GM19240 (cell line): ENCODE results near the gene SREBF1.

Experiments
- DNase-seq: peaks from one replicate; pipeline ENCODE4 v3.0.0; 2011; ENCODE audit warnings: low spot score; ENCODE audit not compliant: insufficient read length

The SREBF1 gene

DNA sequence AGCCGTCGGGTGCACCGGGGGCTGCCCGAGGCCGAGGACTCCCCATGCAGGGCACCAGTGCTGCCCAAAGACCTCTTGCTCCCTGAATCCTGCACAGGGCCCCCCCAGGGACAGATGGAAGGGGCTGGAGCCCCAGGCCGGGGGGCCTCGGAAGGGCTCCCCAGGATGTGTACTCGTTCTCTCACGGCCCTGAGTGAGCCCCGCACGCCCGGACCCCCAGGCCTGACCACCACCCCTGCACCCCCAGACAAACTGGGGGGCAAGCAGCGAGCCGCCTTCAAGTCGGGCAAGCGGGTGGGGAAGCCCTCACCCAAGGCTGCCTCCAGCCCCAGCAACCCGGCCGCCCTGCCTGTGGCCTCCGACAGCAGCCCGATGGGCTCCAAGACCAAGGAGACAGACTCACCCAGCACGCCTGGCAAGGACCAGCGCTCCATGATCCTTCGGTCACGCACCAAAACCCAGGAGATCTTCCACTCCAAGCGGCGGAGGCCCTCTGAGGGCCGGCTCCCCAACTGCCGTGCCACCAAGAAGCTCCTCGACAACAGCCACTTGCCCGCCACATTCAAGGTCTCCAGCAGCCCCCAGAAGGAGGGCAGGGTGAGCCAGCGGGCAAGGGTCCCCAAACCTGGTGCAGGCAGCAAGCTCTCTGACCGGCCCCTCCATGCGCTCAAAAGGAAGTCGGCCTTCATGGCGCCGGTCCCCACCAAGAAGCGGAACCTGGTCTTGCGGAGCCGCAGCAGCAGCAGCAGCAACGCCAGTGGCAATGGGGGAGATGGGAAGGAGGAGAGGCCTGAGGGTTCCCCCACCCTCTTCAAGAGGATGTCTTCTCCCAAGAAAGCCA, 40.6 kb downstream of the SREBF1 start:
- DNase-seq, result no peak

DNA sequence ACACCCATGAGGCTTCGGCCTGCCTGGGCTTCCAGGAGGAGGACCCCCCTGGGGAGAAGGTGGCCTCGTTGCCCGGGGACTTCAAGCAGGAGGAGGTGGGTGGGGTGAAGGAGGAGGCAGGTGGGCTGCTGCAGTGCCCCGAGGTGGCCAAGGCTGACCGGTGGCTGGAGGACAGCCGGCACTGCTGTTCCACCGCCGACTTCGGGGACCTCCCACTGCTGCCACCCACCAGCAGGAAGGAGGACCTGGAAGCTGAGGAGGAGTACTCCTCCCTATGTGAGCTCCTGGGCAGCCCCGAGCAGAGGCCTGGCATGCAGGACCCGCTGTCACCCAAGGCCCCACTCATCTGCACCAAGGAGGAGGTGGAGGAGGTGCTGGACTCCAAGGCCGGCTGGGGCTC, 41.5 kb downstream of the SREBF1 start:
- DNase-seq, result no peak

DNA sequence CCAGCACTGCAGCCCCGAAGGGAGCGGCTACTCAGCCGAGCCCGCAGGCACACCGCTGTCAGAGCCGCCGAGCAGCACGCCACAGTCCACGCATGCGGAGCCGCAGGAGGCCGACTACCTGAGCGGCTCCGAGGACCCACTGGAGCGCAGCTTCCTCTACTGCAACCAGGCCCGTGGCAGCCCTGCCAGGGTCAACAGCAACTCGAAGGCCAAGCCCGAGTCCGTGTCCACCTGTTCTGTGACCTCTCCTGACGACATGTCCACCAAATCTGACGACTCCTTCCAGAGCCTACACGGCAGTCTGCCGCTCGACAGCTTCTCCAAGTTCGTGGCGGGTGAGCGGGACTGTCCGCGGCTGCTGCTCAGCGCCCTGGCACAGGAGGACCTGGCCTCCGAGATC, 42.4 kb downstream of the SREBF1 start:
- DNase-seq, result no peak

DNA sequence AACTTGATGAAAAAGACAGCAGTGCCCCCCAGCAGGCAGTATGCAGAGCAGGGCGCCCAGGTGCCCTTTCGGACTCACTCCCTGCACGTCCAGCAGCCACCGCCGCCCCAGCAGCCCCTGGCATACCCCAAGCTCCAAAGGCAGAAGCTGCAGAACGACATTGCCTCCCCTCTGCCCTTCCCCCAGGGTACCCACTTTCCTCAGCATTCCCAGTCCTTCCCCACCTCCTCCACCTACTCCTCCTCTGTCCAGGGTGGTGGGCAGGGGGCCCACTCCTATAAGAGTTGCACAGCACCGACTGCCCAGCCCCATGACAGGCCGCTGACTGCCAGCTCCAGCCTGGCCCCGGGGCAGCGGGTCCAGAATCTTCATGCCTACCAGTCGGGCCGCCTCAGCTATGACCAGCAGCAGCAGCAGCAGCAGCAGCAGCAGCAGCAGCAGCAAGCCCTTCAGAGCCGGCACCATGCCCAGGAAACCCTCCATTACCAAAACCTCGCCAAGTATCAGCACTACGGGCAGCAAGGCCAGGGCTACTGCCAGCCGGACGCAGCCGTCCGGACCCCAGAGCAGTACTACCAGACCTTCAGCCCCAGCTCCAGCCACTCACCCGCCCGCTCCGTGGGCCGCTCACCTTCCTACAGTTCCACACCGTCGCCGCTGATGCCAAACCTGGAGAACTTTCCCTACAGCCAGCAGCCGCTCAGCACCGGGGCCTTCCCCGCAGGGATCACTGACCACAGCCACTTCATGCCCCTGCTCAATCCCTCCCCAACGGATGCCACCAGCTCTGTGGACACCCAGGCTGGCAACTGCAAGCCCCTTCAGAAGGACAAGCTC, 43.2 kb downstream of the SREBF1 start:
- no peak for DNase-seq

DNA sequence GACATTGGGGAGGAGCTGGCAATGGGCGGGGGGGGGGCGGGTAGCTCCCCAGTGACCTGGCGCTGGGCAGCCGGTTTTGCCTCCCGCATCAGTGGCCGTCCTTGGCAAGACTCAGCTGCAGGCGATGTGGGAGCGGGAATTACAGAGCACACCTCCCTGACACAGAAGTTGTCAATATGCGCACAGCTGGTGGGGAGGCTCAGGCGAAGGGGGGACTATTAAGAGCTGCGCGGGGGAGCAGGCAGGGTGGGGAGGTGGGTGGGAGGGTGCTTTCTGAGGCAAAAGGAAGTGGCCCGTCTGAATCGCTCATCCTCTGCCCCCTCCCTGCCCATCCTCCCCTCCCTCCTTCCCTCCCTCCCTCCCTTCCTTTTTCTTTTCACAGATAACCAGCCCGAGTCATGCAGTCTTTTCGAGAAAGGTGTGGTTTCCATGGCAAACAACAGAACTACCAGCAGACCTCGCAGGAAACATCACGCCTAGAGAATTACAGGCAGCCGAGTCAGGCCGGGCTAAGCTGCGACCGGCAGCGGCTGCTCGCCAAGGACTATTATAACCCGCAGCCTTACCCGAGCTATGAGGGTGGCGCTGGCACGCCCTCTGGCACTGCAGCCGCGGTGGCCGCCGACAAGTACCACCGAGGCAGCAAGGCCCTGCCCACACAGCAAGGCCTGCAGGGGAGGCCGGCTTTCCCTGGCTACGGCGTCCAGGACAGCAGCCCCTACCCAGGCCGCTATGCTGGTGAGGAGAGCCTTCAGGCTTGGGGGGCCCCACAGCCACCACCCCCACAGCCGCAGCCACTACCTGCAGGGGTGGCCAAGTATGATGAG, 44.0 kb downstream of the SREBF1 start:
- peak; percentile 55 for DNase-seq

DNA sequence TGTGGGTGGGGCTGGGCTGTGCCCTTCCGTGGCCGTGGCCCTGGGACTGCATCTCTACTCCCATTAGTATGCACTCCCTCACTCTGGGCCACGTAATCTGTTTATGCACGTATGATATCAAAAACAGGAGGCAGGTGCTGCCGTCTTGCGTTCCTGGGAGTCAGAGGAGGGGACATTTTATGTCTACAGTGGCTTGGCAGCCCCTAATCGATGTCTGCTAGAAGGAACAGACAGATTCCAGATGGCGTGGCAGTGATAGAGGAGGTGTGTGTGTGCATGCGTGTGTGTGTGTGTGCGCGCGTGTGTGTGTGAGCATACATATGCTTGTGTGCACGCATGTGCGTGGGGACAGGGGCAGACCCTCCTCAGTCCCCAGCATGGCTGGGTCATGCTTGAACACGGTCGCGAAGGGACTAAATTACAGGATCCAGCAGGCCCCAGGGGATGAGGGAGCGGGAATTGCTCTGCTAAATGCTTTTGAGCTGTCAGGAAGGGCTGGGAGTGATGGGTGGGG, 44.7 kb downstream of the SREBF1 start:
- no peak for DNase-seq

DNA sequence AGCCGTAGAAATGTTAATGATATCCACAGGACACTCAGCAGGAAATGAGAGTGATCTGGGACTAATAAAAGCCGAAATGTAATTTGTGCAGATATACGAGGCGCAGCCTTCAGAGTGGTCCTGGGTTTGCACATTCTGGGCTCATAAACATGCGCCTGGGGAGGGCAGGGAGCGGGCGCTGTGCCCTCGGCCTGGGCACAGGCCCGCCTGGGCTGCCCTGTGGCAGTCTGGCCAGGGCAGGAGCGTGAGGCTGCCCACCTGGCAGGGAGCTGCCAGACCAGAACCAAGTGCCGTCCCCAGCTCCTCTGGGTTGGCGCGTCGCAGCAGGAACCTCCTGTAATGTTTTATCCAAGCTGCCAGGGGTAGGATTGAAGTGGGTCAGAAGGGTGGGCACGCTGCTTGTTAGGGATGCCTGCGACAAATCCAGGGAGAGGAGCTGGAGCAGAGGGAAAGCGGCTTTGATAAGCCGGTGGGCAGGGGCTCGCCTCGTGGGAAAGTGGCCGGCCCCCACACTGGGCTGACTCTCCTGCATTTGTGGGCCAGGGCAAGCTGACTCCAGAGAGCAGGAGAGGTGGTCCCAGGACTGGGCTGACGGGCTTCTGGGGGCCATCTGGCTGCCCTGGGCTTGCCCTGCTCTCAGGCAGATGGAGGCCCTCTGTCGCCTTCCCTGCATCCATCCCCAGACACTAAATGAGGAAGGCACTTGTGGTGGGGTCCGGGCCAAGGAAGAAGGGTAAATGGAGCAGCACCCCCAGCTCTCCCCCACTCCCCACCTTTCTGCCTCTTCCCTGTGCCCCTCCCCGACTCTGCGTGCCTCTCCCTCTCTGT, 45.9 kb downstream of the SREBF1 start:
- DNase-seq, result no peak

DNA sequence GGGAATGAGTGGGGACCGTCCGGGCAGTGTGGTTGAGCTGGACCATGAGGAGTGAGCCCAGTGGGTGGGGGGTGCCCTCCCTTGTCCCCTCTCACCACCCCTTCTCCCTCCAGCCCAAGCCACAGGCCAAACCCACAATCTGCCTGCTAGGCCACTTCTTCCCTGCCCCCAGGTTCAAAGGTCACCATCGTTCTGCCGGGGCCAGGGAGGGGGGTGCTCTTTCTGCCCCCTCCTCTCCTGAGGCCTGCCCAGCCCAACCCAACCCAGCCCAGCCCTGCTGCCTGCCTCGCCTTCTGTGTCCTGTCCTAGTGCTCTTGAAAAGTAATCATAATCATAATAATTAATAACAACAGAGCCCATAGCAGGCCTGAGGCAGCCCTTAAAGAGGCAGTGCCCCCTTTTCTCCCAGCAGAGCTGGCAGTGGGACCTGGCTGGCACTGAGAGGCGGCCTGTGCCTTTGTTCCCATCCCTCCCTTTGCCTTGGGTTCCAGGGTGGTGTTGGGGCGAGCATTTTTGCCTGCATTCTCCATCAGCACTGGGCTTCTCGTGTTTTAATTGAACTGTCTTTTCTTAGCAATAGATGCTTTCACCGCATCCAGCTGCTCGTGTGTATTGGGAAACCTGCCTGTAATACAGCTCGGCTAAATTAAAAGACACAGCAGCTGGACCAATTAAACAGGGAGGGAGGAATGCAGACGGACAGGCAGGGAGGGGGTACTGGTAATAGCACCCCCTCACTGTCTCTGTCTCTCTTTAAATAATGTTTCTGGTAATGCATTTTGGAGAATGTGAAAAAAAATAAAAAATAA, 46.8 kb downstream of the SREBF1 start:
- DNase-seq, result no peak

DNA sequence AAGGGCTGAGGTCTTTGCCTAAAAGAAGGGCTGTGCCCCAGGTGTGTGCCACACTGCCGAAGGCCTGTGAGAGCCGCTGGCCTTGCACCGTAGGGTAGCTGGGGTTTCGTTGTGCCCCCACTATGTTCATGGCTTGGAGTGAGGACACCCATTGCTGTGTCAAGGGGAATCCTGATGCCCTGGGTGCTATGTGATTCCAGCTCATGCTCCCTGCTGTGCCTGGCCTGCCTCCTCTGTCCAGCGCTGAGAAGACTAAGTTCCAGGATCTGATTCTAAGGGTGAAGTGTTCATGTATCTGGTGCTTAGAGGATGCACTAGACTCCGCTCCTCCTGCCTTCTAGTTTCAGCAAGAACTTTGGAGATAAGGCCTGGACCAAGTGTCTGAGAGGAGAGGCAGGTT, 47.4 kb downstream of the SREBF1 start:
- no peak for DNase-seq

DNA sequence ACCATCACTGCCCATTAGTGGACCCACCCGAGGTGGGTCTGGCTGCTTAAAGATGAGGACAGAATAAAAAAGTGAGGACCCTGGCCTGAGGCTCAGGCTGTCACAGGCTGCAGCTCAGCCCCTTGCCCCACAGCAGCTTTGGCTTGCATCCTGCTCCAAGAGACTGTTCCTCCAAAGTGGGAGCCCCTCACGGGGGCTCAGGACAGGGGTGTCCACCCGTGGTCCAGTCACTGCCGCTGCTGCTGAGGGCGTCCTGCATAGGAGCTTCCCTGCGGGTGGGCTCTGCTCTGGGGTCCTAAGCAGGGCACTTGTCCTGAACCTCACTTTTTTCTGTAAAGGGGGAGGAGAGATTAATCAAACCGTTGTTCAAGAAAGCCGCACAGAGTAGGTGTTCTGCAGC, 47.8 kb downstream of the SREBF1 start:
- DNase-seq, result no peak

DNA sequence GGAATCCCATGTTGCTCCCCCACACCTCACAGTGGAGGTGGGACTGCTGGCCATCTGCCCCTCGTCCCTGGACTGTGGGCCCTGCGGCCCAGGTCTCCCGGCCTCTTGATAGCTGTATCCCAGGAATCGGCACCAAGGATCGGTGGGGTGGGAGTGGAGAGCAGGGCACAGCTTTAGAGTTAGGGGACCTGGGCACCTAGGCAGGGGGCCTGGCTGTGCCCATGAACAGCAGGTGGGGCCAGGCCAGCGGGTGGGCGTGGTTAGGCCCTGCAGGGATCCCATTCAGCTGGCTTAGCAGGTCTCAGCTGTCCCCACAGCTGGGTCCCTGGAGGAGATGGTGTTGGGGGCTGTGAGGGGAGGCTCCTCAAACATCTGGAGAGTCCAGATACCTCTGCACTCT, 49.2 kb downstream of the SREBF1 start:
- DNase-seq, result no peak

DNA sequence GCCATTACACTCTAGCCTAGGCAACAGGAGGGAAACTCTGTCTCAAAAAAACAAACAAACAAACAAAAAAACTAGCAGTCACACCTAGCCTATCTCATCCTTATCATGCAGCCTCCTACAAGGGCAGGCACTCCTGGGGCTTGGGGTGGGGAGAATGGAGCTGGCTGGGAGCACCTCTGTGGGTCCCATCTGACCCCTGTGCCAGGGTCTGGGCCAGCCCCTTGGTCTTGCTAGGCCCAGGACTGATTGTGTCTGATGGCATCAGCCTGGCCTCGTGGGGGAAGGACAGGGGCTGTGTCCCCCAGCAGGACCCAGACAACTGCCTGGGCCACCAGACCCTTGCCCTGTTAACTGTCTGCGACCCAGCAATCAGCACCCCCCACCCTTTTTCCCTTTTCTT, 49.8 kb downstream of the SREBF1 start:
- DNase-seq, result no peak

DNA sequence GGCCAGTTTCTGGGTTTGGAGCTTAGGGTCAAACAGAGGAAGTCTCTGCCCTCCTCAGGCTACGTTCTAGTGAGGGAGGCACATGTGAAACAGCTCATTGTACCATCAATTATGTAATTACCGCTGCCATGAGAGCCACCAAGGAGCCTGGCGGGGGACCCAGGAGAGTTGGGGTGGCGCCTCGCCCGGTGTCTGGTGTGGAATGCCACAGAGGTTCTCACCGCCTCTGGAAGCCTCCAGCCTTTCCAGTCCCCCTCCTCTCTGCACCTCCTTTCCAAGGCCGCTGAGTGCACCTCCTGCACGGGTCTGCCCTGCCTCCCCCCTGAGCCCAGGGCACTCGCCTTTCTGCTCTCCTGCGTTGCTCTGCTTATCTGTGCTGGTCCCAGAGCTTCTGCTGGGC, 51.4 kb downstream of the SREBF1 start:
- no peak for DNase-seq

DNA sequence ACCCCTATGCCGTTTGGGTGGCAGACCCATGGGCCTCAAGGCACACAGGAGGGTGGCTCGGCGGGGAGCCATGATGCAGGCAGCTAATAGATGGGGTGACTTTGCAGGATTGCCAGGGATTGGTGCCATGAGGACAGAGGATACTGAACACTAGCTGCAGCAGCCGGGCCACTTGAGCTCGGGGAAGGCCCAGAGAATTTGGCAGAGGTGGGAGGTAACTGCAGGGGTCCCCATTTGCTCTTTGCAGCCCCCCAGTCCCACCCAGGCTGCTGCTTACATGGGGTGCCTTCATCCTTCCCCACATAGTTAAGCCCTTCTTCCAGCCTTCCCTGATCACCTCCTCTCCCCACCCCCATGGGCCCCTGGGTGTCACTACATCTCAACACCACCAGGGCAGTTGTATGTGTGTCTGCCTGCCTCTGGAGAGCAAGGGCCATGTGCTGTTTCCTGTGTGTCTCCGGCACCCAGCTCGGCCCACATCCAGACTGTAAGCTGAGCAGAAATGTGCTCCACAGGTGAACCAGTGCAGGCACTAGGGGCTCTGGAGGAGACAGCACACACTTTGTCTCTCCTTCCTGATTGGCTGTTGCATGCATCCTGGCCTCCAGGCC, 52.0 kb downstream of the SREBF1 start:
- no peak for DNase-seq

DNA sequence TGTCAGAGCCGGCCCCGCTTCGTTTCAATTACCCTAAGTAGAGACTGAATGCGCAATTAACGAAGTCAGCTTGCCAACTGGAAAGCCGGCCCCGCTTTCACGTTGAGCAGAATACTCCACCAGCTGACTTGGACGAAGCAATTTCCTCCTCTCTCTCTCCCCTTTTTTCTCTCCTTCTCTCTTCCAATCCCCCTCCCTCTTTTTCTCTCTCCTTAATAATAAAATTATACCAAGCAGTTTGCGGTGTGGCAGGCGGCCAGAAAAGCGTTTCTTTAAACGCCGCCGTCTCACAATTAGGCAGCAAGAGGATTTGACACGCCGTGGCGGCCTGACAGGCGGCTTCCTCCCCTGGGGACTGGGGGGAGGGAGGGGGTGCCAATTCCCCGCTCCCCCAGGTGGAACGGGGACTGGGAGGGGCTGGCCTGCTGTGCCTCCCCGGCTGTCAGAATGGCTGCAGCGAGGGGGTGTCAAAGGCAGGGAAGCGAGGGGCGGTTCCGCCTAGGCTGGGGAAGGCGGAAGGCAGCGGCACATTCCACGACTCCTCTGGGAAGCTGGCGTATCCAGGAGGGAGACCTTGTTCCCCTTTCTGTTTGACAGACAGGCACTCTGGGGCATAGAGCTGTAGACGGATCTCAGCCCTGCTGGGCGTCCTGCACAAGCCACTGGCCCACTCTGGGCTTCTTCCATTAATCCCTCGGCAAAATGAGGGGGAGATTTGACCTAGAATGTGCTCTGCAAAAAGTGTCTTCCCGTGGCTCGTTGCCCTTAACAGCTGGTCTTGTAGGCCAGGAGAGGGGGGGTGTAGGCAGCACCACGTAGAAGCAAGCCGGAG, 52.7 kb downstream of the SREBF1 start:
- no peak for DNase-seq

DNA sequence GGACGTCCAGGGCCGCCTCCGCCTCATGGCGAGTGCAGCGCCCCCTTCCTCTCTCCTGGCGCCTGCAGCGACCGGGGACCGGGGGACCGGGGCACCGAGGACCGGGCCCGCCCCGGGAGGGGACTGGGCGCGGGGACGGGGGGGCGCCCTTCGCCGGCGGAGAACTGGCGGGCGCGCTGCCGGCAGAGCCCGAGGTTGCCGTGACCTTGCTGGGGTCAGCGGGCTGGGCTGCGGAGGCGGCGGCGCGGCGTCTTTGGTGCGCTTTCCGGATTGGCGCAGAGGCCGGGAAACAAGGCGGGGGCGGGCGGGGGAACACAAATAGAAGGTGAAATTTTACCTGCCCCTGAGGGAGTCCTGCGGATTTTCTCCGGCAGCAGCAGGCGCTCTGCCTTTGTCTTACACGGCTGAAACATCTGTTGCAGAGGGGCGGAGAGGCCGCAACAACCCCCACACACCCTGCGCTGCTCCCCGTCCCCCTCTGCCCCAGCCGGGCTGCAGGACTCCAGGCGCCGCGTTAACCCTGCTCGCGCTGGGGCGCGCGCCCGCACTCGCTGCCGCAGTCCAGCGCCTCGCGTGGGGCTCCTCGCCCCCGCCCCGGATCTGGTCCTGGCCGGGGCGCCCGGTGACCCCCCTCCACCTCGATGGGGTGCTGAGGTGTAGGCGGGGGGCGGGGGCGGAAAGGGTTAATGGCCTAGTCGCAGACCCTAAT, 53.5 kb downstream of the SREBF1 start:
- DNase-seq, result no peak

DNA sequence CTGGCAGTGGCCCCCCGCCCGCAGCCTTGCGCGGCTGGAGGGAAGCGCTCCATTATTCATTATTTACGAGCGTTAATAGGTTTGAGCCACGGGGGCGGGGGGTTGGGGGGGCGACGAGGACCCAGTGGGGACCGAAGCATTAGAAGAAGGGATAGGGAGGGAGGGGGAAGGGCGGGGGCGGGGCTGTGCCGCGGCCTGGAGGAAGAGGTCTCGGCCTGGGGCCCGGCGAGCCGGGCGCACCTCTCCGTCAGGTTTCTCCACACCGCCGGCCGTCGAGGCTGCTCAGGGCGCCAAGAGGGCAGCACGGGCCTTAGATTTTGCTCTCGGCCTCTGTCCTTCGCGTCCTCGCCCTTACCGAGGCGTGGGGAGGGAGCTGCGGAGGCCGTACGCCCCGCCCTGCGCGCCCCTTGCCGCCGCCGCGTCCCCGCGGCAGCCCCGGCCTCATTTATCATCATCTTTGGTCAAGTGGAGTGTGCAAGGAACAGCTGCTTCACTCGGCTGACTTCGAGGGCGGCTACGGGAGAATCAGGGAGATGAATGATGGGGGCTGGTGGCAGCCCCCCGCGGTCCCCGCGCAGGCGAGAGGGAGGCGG, 54.2 kb downstream of the SREBF1 start:
- no peak for DNase-seq
